ENCODE data around the gene MSI2.

MSI2 gene

DNA sequence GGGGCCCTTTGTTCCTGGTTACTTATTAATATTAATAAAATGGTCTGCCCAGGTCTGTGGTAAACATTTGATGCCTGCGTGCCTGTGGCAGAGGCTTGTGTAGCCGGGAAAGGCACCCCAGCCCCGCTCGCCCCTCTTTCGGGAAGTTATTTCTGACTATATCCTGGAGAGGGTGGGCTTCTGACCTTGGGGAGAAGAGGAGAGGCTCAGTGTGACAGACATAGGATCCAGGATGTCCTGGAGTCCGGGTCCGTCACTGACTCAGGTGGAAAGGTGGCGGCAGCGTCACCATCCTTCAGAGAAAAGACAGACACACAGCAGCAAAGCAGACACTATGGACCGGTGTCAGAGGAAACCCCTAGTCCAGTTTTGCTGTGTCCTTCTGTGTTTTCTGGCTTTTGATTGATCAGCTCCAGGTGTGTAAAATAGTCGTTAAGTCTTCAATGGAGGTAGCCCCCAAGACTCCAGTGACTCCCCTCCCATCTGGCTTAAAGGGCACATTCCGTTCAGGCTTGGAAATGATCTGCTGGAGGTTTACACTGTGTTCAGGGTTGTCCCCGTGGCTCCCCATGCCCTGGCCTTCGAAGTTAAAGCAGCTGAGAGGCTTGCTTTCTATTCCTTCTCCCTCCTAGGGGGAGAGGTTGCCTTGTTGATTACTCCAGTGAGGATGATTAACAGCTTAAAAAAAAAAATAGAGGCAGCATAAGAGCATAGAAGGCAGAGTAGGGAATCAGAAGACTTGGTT is 407.2 kb downstream of the MSI2 start:
- Histone ChIP-seq H3K4me1 (ENCODE audit: control insufficient read depth in 1 of 2, insufficient read depth in 2 of 2, low read length in 2 of 2) (peaks cover 4 to 5% of the 10 kb centered on the region in 2 donors), H3K9me3 (ENCODE audit: control insufficient read depth in 1 of 2, low read length in 2 of 2) (no peaks in the 10 kb centered on the region), H3K4me3 (ENCODE audit: low read depth in 1 of 2, low read length in 2 of 2) (peak overlapping the region in 1 of 2 donors; percentile 45), H3K27ac (ENCODE audit: low read length) (peak overlapping the region; percentile 86), H3K27me3 (ENCODE audit: low read depth, low read length) (no peaks in the 10 kb centered on the region), H3K36me3 (ENCODE audit: control insufficient read depth in 1 of 2, insufficient read depth in 2 of 2, low read length in 2 of 2) (no peaks in the 10 kb centered on the region)

DNA sequence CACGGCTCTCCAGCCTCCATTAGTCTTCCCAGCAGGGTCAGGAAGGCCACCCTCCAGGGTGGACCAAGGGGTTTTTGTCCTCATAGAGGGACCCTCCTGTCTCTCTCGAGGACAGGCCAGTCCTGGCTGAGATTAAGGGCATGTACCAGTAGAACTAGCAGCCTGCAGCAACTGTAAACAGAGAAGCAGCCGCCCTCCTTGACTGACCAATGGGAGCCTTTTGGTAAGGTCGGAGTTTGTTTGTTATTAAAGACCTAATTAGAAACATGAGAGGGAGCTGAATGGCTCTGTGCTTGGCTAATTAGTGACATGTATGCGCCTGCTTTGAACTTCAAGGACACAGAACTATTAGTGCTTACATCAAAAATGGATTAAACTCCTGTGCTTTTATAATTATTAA is 408.8 kb downstream of the MSI2 start:
- H3K27ac ChIP-seq (ENCODE audit: low read length) = no peak overlapping the region

DNA sequence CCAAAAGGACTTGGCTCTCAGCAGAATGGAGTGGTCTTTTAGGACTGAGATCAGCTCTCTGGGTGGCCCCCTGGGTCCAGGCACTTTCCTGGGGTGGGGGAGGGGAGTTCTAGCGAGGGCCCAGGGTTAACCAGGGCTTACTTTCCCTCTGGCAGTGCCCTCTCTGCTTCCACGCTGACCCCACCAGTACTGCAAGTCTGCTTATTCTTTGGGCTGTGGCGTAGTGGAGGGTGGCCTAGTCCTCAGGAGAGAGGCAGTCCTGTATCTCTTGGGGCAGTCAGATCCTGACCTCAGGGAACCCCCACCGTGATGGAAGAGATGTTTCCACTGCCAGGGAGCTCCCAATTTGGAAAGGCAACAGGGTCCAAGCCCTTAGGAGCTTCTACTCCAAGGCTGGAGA is 409.4 kb downstream of the MSI2 start:
- no peak overlapping the region for H3K4me3 ChIP-seq (ENCODE audit: low read depth in 1 of 2, low read length in 2 of 2)
- no peaks in the 10 kb centered on the region for H3K36me3 ChIP-seq (ENCODE audit: control insufficient read depth in 1 of 2, insufficient read depth in 2 of 2, low read length in 2 of 2)
- H3K4me1 ChIP-seq (ENCODE audit: control insufficient read depth in 1 of 2, insufficient read depth in 2 of 2, low read length in 2 of 2) = peaks cover 4 to 5% of the 10 kb centered on the region in 2 donors
- H3K27ac ChIP-seq (ENCODE audit: low read length) = no peak overlapping the region
- H3K27me3 ChIP-seq (ENCODE audit: low read depth, low read length) = no peaks in the 10 kb centered on the region
- H3K9me3 ChIP-seq (ENCODE audit: control insufficient read depth in 1 of 2, low read length in 2 of 2) = no peaks in the 10 kb centered on the region

More for the DNA sequence above, 408.8 kb downstream of the MSI2 start:
- peaks cover 4 to 5% of the 10 kb centered on the region in 2 donors for H3K4me1 ChIP-seq (ENCODE audit: control insufficient read depth in 1 of 2, insufficient read depth in 2 of 2, low read length in 2 of 2)
- H3K36me3 ChIP-seq (ENCODE audit: control insufficient read depth in 1 of 2, insufficient read depth in 2 of 2, low read length in 2 of 2) = no peaks in the 10 kb centered on the region
- no peak overlapping the region for H3K4me3 ChIP-seq (ENCODE audit: low read depth in 1 of 2, low read length in 2 of 2)
- H3K9me3 ChIP-seq (ENCODE audit: control insufficient read depth in 1 of 2, low read length in 2 of 2) = no peaks in the 10 kb centered on the region
- no peaks in the 10 kb centered on the region for H3K27me3 ChIP-seq (ENCODE audit: low read depth, low read length)

DNA sequence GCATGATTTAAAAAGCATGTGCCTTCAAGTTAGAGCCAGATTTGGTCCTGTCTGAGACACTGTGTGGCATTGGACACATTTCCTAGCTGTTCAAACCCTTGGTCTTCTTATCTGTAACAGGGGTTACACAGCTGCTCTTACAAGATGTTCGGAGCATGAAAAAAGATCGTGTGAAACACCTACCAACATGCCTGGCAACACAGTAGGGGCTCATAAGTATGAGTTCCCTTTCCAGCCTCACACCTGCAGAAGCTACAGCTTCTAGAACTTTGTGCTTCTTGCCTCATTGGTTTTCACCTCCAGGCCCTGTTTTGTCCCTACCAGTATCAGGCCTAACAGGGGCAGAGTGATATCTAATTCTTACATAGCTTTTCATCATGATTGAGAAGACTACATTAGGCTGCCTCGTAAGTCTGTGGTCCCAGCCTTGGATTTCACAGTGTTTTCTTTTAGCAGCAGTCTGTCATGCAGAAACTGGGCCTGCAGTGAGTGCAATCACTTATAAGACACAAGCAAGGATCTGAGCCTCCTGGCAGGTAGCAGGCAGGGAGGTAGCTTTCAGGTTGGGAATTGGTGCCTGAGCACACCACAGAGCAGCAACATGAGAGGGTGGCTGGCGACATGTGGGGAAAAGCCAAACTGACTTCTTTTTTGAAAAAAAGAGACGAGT is 410.0 kb downstream of the MSI2 start:
- H3K36me3 ChIP-seq (ENCODE audit: control insufficient read depth in 1 of 2, insufficient read depth in 2 of 2, low read length in 2 of 2) = no peaks in the 10 kb centered on the region
- no peak overlapping the region for H3K4me3 ChIP-seq (ENCODE audit: low read depth in 1 of 2, low read length in 2 of 2)
- no peaks in the 10 kb centered on the region for H3K9me3 ChIP-seq (ENCODE audit: control insufficient read depth in 1 of 2, low read length in 2 of 2)
- no peaks in the 10 kb centered on the region for H3K27me3 ChIP-seq (ENCODE audit: low read depth, low read length)
- H3K27ac ChIP-seq (ENCODE audit: low read length) = no peak overlapping the region
- H3K4me1 ChIP-seq (ENCODE audit: control insufficient read depth in 1 of 2, insufficient read depth in 2 of 2, low read length in 2 of 2) = peaks cover 4 to 5% of the 10 kb centered on the region in 2 donors

DNA sequence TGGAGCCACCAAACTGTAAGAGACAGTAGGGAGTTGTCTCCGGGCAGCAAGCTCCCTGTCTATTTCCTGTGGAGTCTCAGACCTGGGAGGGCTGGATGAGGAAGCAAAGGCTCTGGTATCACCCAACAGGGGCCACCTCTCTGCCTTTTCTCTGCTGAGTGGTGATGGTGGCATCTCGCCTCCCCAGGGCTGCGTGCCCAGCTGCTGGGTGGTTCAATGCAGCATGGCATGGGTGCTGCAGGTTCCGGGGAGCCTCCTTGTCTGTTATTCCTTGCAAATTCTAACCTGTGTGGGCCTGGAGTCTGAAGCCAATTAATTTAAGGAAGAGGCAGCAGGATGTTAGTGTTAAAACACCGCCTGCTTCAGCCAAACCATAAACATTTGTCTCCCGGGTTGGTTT is 410.6 kb downstream of the MSI2 start:
- Histone ChIP-seq H3K36me3 (ENCODE audit: control insufficient read depth in 1 of 2, insufficient read depth in 2 of 2, low read length in 2 of 2) (no peaks in the 10 kb centered on the region), H3K27me3 (ENCODE audit: low read depth, low read length) (no peaks in the 10 kb centered on the region), H3K27ac (ENCODE audit: low read length) (no peak overlapping the region), H3K4me1 (ENCODE audit: control insufficient read depth in 1 of 2, insufficient read depth in 2 of 2, low read length in 2 of 2) (peaks cover 4 to 5% of the 10 kb centered on the region in 2 donors), H3K9me3 (ENCODE audit: control insufficient read depth in 1 of 2, low read length in 2 of 2) (no peaks in the 10 kb centered on the region), H3K4me3 (ENCODE audit: low read depth in 1 of 2, low read length in 2 of 2) (no peak overlapping the region)

DNA sequence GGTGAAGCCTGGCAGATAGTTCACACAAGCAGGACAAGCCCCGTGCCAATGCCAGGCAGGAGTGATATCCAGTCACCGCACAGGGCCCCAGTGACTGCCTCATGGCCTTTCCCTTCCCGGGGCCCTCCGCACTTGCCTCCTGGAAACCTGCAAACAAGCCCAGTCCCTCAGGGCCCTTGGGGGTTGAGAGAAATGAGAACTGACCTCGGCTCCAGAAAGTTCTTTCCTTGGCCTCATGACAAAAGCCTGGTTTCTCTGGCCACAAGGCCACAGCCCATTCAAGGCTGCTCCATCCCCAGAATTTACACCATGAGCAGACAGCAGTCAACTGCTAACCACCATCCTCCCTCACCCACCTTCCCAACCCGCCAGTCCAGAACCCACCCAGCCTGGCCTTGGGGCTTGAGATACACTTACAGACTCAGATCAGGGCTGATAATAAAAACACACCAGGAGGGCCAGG is 411.2 kb downstream of the MSI2 start:
- H3K27ac ChIP-seq (ENCODE audit: low read length) = no peak overlapping the region
- H3K4me1 ChIP-seq (ENCODE audit: control insufficient read depth in 1 of 2, insufficient read depth in 2 of 2, low read length in 2 of 2) = peaks cover 4 to 5% of the 10 kb centered on the region in 2 donors
- H3K36me3 ChIP-seq (ENCODE audit: control insufficient read depth in 1 of 2, insufficient read depth in 2 of 2, low read length in 2 of 2) = no peaks in the 10 kb centered on the region
- H3K27me3 ChIP-seq (ENCODE audit: low read depth, low read length) = no peaks in the 10 kb centered on the region
- H3K4me3 ChIP-seq (ENCODE audit: low read depth in 1 of 2, low read length in 2 of 2) = no peak overlapping the region
- H3K9me3 ChIP-seq (ENCODE audit: control insufficient read depth in 1 of 2, low read length in 2 of 2) = no peaks in the 10 kb centered on the region

DNA sequence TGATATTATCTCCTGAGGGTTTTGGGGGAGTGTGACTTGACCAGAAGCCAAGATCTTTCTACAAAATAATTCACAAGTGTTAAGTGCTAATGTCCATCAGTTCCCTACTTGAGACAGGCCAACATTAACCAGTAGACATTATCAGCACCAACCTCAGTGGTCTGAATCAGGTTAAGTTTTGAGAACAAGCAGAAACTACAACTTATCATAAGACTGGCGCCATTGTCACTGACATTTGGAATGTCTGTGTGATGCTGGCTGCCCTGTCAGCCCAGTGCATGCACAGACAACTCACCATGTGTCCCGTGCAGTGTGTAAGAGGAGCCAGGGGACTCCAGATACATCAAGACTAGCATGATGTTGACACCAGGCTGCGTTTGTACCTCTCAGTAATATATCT is 412.0 kb downstream of the MSI2 start:
- H3K4me1 ChIP-seq (ENCODE audit: control insufficient read depth in 1 of 2, insufficient read depth in 2 of 2, low read length in 2 of 2) = peaks cover 3 to 4% of the 10 kb centered on the region in 2 donors
- no peaks in the 10 kb centered on the region for H3K27me3 ChIP-seq (ENCODE audit: low read depth, low read length)
- H3K9me3 ChIP-seq (ENCODE audit: control insufficient read depth in 1 of 2, low read length in 2 of 2) = no peaks in the 10 kb centered on the region
- no peak overlapping the region for H3K27ac ChIP-seq (ENCODE audit: low read length)
- H3K36me3 ChIP-seq (ENCODE audit: control insufficient read depth in 1 of 2, insufficient read depth in 2 of 2, low read length in 2 of 2) = no peaks in the 10 kb centered on the region
- no peak overlapping the region for H3K4me3 ChIP-seq (ENCODE audit: low read depth in 1 of 2, low read length in 2 of 2)

DNA sequence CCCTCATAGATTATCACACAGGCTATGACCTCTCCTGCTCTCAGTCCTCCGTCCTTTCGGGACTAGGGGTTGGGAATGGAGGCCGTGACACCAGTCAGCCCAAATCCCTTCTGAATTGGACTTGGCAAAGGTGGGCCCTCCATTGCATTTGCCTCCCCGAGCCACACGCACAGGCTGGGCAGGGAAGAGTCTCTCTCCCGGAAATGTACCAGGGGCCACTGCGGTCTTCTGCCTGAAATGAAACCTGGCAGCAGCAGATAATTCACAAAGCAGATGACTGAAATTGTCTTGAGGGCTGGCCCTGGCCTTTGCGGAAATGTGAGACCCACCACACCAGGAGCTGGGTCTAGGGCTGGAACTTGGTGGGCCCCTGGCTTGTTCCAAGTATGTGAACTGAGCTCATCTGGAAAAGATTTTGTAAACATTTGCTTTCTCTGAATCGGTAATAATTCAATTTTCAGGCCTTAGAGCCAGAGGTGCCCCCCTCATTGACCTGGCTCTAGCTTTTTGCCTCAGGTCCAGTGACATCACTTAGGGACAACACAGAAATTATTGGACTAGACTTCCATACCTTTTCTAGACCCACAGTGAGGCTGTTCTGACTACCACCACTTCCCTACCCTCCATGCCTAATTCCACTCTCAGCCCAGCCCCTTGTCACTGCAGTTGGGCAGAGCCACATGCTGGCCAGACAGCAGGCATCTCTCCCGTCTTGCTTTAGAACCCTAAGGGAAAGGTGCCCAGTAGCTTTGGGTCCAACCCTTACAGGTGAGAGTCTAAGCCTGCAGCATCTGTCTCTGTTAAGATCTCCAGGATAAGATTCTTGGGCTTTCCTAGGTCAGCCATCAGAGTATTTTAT is 413.6 kb downstream of the MSI2 start:
- no peaks in the 10 kb centered on the region for H3K36me3 ChIP-seq (ENCODE audit: control insufficient read depth in 1 of 2, insufficient read depth in 2 of 2, low read length in 2 of 2)
- H3K27ac ChIP-seq (ENCODE audit: low read length) = no peak overlapping the region
- no peaks in the 10 kb centered on the region for H3K27me3 ChIP-seq (ENCODE audit: low read depth, low read length)
- no peak overlapping the region for H3K4me3 ChIP-seq (ENCODE audit: low read depth in 1 of 2, low read length in 2 of 2)
- peaks cover 0 to 4% of the 10 kb centered on the region in 2 donors for H3K4me1 ChIP-seq (ENCODE audit: control insufficient read depth in 1 of 2, insufficient read depth in 2 of 2, low read length in 2 of 2)
- H3K9me3 ChIP-seq (ENCODE audit: control insufficient read depth in 1 of 2, low read length in 2 of 2) = no peaks in the 10 kb centered on the region

DNA sequence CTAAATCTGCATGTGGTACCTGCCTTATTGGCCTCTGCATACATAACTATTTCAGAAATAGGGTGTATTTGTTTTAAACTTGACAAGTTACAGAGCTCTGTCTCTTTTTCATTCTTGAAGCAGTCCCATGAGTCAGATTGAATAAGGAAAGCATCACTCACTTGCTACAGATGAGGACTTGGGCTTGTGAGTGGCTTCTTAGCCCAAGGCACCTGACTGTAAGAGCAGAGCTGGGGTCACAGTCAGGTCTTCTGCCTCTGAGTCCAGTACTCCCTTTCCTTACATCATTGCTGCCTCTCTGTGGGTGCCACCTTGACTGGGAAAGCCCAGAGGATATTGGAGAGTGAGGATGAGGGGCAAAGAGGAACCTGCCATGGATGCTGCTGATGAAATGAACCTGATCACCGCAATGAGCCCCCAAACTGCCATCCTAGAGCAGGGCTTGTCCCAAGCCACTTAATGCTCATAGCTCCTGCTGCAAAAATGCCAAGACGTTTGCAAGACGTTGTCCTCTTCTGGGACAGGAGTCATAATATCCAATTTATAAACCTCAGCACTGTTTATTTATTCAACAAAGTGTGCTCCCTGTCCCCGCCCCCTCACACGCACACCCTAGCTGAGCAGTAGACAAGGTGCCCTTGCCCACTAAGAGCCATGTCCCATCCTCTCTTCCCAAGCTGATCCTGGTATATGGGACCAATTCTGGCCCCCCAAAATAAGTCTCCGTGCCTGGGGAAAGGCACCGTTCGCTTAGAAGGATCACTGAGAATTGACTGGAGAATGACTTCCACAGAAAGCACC is 414.6 kb downstream of the MSI2 start:
- Histone ChIP-seq H3K4me1 (ENCODE audit: control insufficient read depth in 1 of 2, insufficient read depth in 2 of 2, low read length in 2 of 2) (peaks cover 0 to 4% of the 10 kb centered on the region in 2 donors), H3K36me3 (ENCODE audit: control insufficient read depth in 1 of 2, insufficient read depth in 2 of 2, low read length in 2 of 2) (no peaks in the 10 kb centered on the region), H3K9me3 (ENCODE audit: control insufficient read depth in 1 of 2, low read length in 2 of 2) (no peaks in the 10 kb centered on the region), H3K27me3 (ENCODE audit: low read depth, low read length) (no peaks in the 10 kb centered on the region), H3K4me3 (ENCODE audit: low read depth in 1 of 2, low read length in 2 of 2) (no peak overlapping the region), H3K27ac (ENCODE audit: low read length) (no peak overlapping the region)

DNA sequence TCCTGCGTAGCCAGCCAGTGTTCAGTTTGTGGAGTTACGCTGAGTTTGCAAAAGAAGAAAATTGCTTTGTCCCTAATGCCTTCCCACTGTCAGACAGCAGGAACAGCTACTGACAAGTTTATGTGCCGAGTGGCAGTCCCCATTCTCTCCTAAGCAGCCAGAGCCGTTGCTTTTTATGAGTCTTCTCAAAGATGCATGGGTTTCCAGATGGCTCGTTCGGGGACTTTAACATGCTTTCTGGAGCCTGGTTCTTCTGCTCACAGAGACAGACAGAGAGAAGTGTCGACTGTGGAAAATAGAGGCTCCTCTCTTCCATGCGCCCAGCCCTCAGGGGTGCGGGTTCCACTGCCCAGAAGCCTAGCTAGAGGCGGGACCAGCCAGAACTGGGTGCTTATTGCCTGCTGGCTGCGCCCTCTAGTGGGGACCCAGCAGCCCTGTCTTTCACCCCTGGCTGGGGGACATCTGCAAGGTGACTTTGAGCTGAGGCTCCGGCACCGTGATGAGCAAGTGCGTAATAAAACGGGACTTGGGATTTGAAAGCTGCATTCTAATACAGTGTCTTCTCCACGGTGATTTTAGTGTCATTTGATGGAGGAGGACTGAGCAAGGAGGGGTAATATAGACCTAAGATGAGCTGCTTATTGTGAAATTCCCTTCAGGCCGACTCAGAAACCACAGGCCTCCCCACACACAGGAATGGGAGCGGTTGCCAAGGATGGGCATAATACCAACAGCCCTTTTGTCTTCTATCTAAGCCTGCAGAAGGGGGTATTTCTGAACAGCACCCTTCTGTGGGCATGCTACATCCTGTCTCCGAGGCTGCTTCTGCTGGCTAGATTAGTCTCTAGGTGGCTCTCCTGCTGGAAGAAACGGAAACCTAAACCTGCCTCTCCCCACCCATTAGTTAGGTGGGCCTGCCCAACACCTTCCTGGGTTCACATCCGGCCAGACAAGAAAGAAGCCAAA is 415.6 kb downstream of the MSI2 start:
- no peak overlapping the region for H3K4me3 ChIP-seq (ENCODE audit: low read depth in 1 of 2, low read length in 2 of 2)
- H3K36me3 ChIP-seq (ENCODE audit: control insufficient read depth in 1 of 2, insufficient read depth in 2 of 2, low read length in 2 of 2) = no peaks in the 10 kb centered on the region
- H3K4me1 ChIP-seq (ENCODE audit: control insufficient read depth in 1 of 2, insufficient read depth in 2 of 2, low read length in 2 of 2) = peaks cover 0 to 2% of the 10 kb centered on the region in 2 donors
- H3K27me3 ChIP-seq (ENCODE audit: low read depth, low read length) = no peaks in the 10 kb centered on the region
- H3K9me3 ChIP-seq (ENCODE audit: control insufficient read depth in 1 of 2, low read length in 2 of 2) = no peaks in the 10 kb centered on the region
- H3K27ac ChIP-seq (ENCODE audit: low read length) = no peak overlapping the region

All from muscle layer of duodenum (tissue), 2 donors.